T follicular helper cell (primary cell): ENCODE results near the gene DPY19L1.
A peak's percentile ranks its signal among the peaks of the same experiment; 100 is the strongest.
"Not testable (repeated sequence)": the region's sequence is repeated elsewhere in the genome, so short reads cannot be mapped to it uniquely, and the experiment has no call there.

ENCODE experiments used
- DNase-seq: peaks from one replicate; pipeline ENCODE4 v3.0.0-alpha.2; 2020; ENCODE audit warnings: low read depth

The DPY19L1 gene

GRCh38 chr7:34928052-34928451 is 109.2 kb downstream of the DPY19L1 start:
- DNase-seq = peak; percentile 6

DNA sequence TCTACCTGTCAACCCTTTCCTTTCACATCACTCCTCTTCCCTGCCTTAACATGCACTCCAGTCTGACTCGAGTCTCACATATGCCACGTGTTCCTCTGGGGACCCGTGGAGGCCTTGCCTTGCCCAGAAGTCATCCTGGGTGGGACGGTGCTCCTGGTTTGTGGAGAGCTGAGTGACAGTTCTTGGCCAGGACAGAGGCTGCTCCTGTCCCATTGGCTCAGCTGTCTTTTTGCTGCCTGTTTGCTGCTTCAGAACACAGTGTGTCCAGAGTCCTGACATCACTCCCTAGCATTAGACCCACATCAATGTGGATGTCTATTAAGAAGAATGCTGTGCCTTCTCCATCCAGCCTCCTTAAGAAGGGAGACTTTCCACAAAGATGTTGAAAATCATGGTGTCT is 116.8 kb downstream of the DPY19L1 start:
- not testable (repeated sequence) for DNase-seq

DNA sequence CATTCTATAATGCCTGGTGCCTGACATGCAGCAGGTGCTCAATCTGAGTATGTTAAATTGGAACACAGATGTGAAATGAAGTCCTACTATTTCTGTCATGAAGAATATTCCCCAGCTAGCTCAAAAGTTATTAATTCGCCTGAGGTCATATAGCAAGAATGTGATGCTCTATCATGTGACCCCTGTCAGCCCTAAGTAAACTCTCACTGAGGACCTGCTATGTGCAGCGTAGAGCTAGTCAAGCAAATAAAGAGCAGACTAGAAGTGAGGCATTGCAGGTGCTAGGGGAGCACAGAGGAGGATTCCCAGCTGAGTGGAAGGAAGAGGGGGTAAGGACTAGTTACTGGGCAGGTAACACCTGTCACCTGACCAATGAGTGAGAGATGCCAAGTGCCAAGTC is 118.2 kb downstream of the DPY19L1 start:
- DNase-seq = not testable (repeated sequence)

GRCh38 chr7:34918198-34918861 is 119.0 kb downstream of the DPY19L1 start:
- not testable (repeated sequence) for DNase-seq

DNA sequence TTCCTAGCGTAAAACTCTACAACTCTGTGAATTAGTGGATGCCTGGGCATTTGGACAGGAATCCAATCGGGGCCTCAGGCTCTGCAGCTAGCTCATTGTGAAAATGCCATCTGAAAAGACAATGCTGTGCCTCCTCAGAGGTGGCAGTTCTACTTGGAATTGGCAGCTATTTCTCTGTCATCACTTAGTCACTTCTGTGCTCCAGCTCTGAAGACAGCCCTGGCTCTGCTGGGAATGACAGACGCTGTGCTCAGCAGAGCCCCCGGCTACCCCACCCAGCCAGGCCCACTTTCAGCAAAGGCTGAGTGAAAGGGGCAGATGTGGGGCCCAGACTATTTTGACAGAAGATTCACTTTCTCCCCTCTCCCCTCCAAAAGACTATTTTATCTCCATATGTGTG is 119.8 kb downstream of the DPY19L1 start:
- DNase-seq = not testable (repeated sequence)

GRCh38 chr7:34916267-34916666 is 121.0 kb downstream of the DPY19L1 start:
- DNase-seq = no peak

DNA sequence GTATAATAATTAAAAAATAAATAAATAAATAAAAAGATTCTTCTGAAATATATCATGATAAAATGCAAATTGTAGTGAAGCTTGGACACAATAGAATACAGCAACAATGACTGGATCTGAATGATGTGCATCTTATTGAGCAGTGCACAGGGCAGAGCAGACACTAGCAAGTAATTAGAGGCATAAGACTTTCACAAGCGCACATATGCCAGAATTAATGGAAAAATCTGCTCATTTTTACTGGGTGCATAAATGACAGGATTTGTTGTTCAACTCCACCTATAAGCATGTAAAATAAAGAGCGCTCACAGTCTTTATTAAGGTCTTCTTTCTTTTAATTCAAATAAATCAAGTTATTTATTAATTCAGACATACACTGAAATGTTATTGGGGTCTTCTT is 125.0 kb downstream of the DPY19L1 start:
- no peak for DNase-seq

DNA sequence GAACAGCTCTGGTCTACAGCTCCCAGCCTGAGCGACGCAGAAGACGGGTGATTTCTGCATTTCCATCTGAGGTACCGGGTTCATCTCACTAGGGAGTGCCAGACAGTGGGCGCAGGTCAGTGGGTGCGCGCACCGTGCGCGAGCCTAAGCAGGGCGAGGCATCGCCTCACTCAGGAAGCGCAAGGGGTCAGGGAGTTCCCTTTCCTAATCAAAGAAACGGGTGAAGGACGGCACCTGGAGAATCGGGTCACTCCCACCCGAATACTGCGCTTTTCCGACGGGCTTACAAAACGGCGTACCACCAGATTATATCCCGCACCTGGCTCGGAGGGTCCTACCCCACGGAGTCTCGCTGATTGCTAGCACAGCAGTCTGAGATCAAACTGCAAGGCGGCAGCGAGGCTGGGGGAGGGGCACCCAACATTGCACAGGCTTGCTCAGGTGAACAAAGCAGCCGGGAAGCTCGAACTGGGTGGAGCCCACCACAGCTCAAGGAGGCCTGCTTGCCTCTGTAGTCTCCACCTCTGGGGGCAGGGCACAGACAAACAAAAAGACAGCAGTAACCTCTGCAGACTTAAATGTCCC is 130.9 kb downstream of the DPY19L1 start:
- DNase-seq = not testable (repeated sequence)

- DNase-seq = no peak
Observed at GRCh38 chr7:34904987-34905386, 132.3 kb downstream of the DPY19L1 start.

DNA sequence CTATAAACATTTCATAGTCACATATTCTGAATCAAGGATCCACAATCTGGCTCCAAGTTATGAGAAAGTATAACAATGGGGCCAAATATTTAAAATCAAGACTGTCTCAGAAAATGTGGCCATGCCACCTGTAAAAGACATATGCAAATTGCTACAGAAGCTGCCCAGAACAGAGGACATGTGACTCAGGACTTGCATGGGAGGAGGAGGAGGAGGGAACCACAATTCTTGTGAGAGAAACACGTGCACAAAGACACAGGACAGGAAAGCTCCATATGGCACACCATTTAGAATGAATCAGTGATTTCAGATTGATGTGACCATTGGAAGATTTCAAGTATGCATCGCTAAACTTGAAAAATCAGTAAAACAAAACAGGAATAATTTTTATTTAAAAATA is 133.4 kb downstream of the DPY19L1 start:
- not testable (repeated sequence) for DNase-seq

- no peak for DNase-seq
Observed at GRCh38 chr7:34902182-34902581, 135.1 kb downstream of the DPY19L1 start.

- DNase-seq = no peak
Observed at GRCh38 chr7:34900891-34901513, 136.3 kb downstream of the DPY19L1 start.

DNA sequence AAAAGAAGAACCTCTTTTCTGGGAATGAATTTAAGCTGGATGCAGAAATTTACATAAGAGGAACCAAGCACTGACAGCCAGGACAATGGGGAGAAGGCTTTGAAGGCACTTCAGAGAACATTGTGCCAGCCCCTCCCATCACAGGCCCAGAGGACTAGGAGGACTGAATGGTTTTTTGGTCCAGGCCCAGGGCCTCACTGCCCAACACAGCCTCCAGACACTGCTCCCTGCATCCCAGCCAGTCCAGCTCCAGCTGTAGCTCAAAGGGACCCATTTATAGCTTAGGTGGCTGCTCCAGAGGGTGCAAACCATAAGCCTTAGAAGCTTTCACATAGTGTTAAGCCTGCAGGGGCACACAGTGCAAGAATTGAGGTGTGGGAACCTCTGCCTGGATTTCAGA is 142.1 kb downstream of the DPY19L1 start:
- no peak for DNase-seq

DNA sequence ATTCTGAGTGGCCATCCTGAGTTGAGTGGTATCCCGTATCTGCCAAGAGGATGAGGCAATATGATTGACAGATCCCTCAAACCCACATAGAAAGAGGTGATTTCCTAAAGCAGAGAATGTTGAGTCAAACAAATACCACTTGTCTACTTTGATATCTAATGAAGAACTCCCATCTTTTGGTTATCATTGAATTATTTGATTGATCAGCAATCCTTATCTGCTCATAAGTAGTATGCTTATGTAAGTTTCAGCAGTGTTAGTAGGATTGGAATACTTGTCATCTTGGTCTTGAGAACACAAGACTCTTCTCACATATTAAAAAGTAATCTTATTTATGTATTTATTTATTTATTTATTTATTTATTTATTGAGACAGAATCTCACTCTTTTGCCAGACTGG is 147.3 kb downstream of the DPY19L1 start:
- DNase-seq = no peak

GRCh38 chr7:34886856-34887255 is 150.4 kb downstream of the DPY19L1 start:
- no peak for DNase-seq

GRCh38 chr7:34883855-34884254 is 153.4 kb downstream of the DPY19L1 start:
- DNase-seq = not testable (repeated sequence)

- no peak for DNase-seq
Observed at GRCh38 chr7:34879871-34880270, 157.4 kb downstream of the DPY19L1 start.

DNA sequence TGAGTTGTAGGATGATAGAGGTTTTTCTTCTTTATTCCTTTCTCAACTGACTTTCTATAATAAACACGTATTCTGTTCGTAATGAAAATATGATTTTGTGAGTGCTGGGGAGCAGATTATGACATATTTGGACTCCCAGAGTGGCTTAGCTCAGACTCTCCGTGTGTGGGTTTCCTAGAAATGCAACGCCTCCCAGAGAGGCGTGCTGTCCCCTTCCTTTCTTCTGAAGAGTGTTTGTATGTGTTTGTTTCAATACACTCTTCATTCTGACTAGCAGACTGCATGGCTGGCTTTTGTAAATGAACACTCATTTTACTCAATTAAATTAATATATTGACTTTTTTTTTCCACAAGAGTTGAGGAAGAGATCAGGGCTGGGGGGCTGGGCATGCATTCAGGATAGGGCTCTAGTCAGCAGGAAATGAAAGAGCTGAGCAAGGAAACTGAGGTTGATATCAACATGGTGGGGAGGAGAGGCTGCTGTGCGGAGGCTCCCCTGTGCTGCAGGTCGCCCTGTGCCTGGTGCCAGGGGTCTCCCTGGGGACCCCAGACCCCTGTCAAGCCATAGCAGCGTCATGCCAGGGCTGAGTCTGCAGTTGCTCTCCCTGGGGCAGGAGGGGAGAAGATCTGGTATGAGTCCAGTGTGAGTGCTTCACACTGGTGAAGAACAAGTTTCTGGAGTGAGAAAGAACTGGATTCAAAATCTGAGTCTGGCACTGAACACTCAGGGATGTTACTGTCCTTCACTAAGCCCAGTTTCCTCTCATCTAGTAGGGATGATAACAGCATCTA is 158.1 kb downstream of the DPY19L1 start:
- DNase-seq = not testable (repeated sequence)
